Spinal cord (tissue), 10 donors: ENCODE results near the gene HENMT1. TPM values are rescaled to one million over a fixed set of nuclear protein-coding genes. Genes with fewer than 3 reads are reported as not detected.
"Not testable (repeated sequence)": the region's sequence is repeated elsewhere in the genome, so short reads cannot be mapped to it uniquely, and the experiment has no call there.

Source experiments
- DNase-seq, 6 donors: peaks; one replicate each; pipeline versions ENCODE4 v3.0.0 to v3.0.0-alpha.2; 2013 to 2015; ENCODE audit warnings: low spot score in 6 of 6, low read depth in 4 of 6
- H3K27ac ChIP-seq: one replicate; pipeline ENCODE4 v1.5.1; 2013; ENCODE audit warnings: low read depth, low read length, control low read depth
- H3K27me3 ChIP-seq: one replicate; pipeline ENCODE4 v1.6.1; 2013; ENCODE audit warnings: low read length; ENCODE audit not compliant: control insufficient read depth, insufficient read depth
- H3K36me3 ChIP-seq: one replicate; pipeline ENCODE4 v1.6.1; 2013; ENCODE audit warnings: low read length; ENCODE audit not compliant: control insufficient read depth, insufficient read depth
- H3K4me1 ChIP-seq: one replicate; pipeline ENCODE4 v1.6.1; 2013; ENCODE audit warnings: low read length; ENCODE audit not compliant: control insufficient read depth, insufficient read depth
- H3K4me3 ChIP-seq: one replicate; pipeline ENCODE4 v1.5.1; 2013; ENCODE audit warnings: low read depth, low read length, control low read depth
- H3K9me3 ChIP-seq: one replicate; pipeline ENCODE4 v1.6.1; 2013; ENCODE audit warnings: low read length; ENCODE audit not compliant: control insufficient read depth, insufficient read depth
- WGBS: methylation state at CpG from one replicate; pipeline ENCODE4 v1.1.5; 2013; ENCODE audit warnings: missing lambda C conversion rate; ENCODE audit not compliant: insufficient coverage; 5-methylcytosine and 5-hydroxymethylcytosine counted together
- polyA plus RNA-seq, 2 donors: library from polyadenylated mRNA; unstranded; fragments of 120-200 nt; gene quantifications; one replicate each; pipeline ENCODE4 v1.2.1, GENCODE V29; 2013; ENCODE audit not compliant: insufficient read length in 2 of 2
- total RNA-seq, 2 donors: library from RNA; depleted of rRNA in 1 of 2; stranded (reverse); fragments of 120-200 nt in 1 of 2; fragments of >200 nt in 1 of 2; gene quantifications; one replicate each; pipeline versions ENCODE4 v1.2.3 to v1.2.4, GENCODE V29; 2013 to 2014
- donor health status: healthy.

The HENMT1 gene
- total and polyA plus RNA-seq, 4 donors = 21.3 to 28.7 (median 25.8) TPM

GRCh38 chr1:108678706-108679105 is 17.8 kb upstream of the HENMT1 start:
- no peak for DNase-seq
- H3K9me3 ChIP-seq = no peaks in the 10 kb centered on the region
- no peaks in the 10 kb centered on the region for H3K4me1 ChIP-seq
- H3K27ac ChIP-seq = no peak overlapping the region
- H3K27me3 ChIP-seq = no peaks in the 10 kb centered on the region
- no peak overlapping the region for H3K4me3 ChIP-seq
- 100% methylated on average over 2 of the region's 4 CpGs for WGBS
- no peaks in the 10 kb centered on the region for H3K36me3 ChIP-seq

GRCh38 chr1:108671143-108671542 is 10.2 kb upstream of the HENMT1 start:
- Histone ChIP-seq H3K27me3 (no peaks in the 10 kb centered on the region), H3K9me3 (no peaks in the 10 kb centered on the region), H3K4me3 (no peak overlapping the region), H3K36me3 (no peaks in the 10 kb centered on the region), H3K4me1 (no peaks in the 10 kb centered on the region), H3K27ac (no peak overlapping the region)
- 94% methylated on average over 2 of the region's 2 CpGs for WGBS
- no peak for DNase-seq

- H3K36me3 ChIP-seq = no peaks in the 10 kb centered on the region
- H3K27me3 ChIP-seq = no peaks in the 10 kb centered on the region
- H3K27ac ChIP-seq = no peak overlapping the region
- H3K4me3 ChIP-seq = no peak overlapping the region
- 96% methylated on average over 4 of the region's 5 CpGs for WGBS
- no peaks in the 10 kb centered on the region for H3K4me1 ChIP-seq
- no peak for DNase-seq
- H3K9me3 ChIP-seq = no peaks in the 10 kb centered on the region
Observed at GRCh38 chr1:108670131-108670773, 9.4 kb upstream of the HENMT1 start.

GRCh38 chr1:108669679-108670078 is 8.8 kb upstream of the HENMT1 start:
- no peak for DNase-seq
- H3K27ac ChIP-seq = no peak overlapping the region
- H3K4me3 ChIP-seq = no peak overlapping the region
- H3K4me1 ChIP-seq = no peaks in the 10 kb centered on the region
- H3K36me3 ChIP-seq = no peaks in the 10 kb centered on the region
- 80% methylated on average over 1 of the region's 7 CpGs for WGBS
- no peaks in the 10 kb centered on the region for H3K27me3 ChIP-seq
- H3K9me3 ChIP-seq = no peaks in the 10 kb centered on the region

GRCh38 chr1:108668777-108669176 is 7.9 kb upstream of the HENMT1 start:
- Histone ChIP-seq H3K9me3 (no peaks in the 10 kb centered on the region), H3K36me3 (no peaks in the 10 kb centered on the region), H3K27ac (no peak overlapping the region), H3K4me3 (no peak overlapping the region), H3K27me3 (no peaks in the 10 kb centered on the region), H3K4me1 (no peaks in the 10 kb centered on the region)
- no peak for DNase-seq

- 97% methylated on average over 25 of the region's 28 CpGs for WGBS
Observed at GRCh38 chr1:108667422-108667821, 6.5 kb upstream of the HENMT1 start.

GRCh38 chr1:108665771-108666170 is 4.9 kb upstream of the HENMT1 start:
- Histone ChIP-seq H3K27ac (no peak overlapping the region), H3K9me3 (no peaks in the 10 kb centered on the region), H3K4me3 (no peak overlapping the region), H3K36me3 (no peaks in the 10 kb centered on the region), H3K27me3 (no peaks in the 10 kb centered on the region), H3K4me1 (peaks cover 11% of the 10 kb centered on the region)
- peak in 1 of 6 donors; percentile 60 for DNase-seq
- 86% methylated on average over 1 of the region's 1 CpG for WGBS

More at GRCh38 chr1:108667422-108667821, 6.5 kb upstream of the HENMT1 start:
- H3K4me3 ChIP-seq, H3K27ac ChIP-seq, DNase-seq, H3K27me3 ChIP-seq, H3K36me3 ChIP-seq, H3K4me1 ChIP-seq, H3K9me3 ChIP-seq: not testable (repeated sequence)

GRCh38 chr1:108665067-108665466 is 4.2 kb upstream of the HENMT1 start:
- H3K9me3 ChIP-seq = no peaks in the 10 kb centered on the region
- H3K27me3 ChIP-seq = no peaks in the 10 kb centered on the region
- no peak overlapping the region for H3K27ac ChIP-seq
- no peaks in the 10 kb centered on the region for H3K36me3 ChIP-seq
- DNase-seq = peak in 1 of 6 donors; percentile 12
- WGBS = no CpG with 5 or more reads among the region's 2 CpGs
- H3K4me1 ChIP-seq = peaks cover 11% of the 10 kb centered on the region
- H3K4me3 ChIP-seq = no peak overlapping the region

GRCh38 chr1:108664481-108664880 is 3.6 kb upstream of the HENMT1 start:
- H3K27me3 ChIP-seq = no peaks in the 10 kb centered on the region
- no peaks in the 10 kb centered on the region for H3K9me3 ChIP-seq
- DNase-seq = peak in 1 of 6 donors; percentile 80
- no peak overlapping the region for H3K4me3 ChIP-seq
- no peak overlapping the region for H3K27ac ChIP-seq
- no peaks in the 10 kb centered on the region for H3K36me3 ChIP-seq
- H3K4me1 ChIP-seq = peaks cover 11% of the 10 kb centered on the region
- WGBS = 79% methylated on average over 4 of the region's 6 CpGs

GRCh38 chr1:108663074-108663473 is 2.2 kb upstream of the HENMT1 start:
- Histone ChIP-seq H3K4me1 (peaks cover 11% of the 10 kb centered on the region), H3K36me3 (no peaks in the 10 kb centered on the region), H3K9me3 (no peaks in the 10 kb centered on the region), H3K27ac (no peak overlapping the region), H3K27me3 (no peaks in the 10 kb centered on the region), H3K4me3 (no peak overlapping the region)
- peak in 1 of 6 donors; percentile 15 for DNase-seq
- WGBS = no CpG with 5 or more reads among the region's 2 CpGs
